Osteocyte (in vitro differentiated cells): ENCODE data around the gene MYRF. TPM values are rescaled to one million over a fixed set of nuclear protein-coding genes. Genes with fewer than 3 reads are reported as not detected.

Source experiments
- DNase-seq: peaks from one replicate; pipeline ENCODE4 v3.0.0; 2021; ENCODE audit warnings: mixed read lengths; ENCODE audit not compliant: unreplicated experiment; ENCODE audit errors: extremely low spot score
- H3K27ac Mint-ChIP-seq: one replicate; pipeline ENCODE4 v1.8.0; 2021; ENCODE audit warnings: mild to moderate bottlenecking, mixed read lengths; ENCODE audit not compliant: unreplicated experiment
- H3K27me3 Mint-ChIP-seq: one replicate; pipeline ENCODE4 v1.8.0; 2021; ENCODE audit warnings: mixed read lengths; ENCODE audit not compliant: unreplicated experiment
- H3K36me3 Mint-ChIP-seq: one replicate; pipeline ENCODE4 v1.8.0; 2021; ENCODE audit warnings: mixed read lengths; ENCODE audit not compliant: unreplicated experiment
- H3K4me1 Mint-ChIP-seq: one replicate; pipeline ENCODE4 v1.8.0; 2021; ENCODE audit warnings: mixed read lengths; ENCODE audit not compliant: unreplicated experiment
- H3K4me3 Mint-ChIP-seq: one replicate; pipeline ENCODE4 v1.8.0; 2021; ENCODE audit warnings: mild to moderate bottlenecking, moderate library complexity, mixed read lengths; ENCODE audit not compliant: unreplicated experiment
- H3K9me3 Mint-ChIP-seq: one replicate; pipeline ENCODE4 v1.8.0; 2021; ENCODE audit warnings: mixed read lengths; ENCODE audit not compliant: unreplicated experiment
- CTCF ChIP-seq: fragments of 200-600 bp; sonication (generic); IDR thresholded peaks from 2 replicates; pipeline ENCODE4 v1.5.0; 2021; ENCODE audit warnings: antibody characterized with exemption, mild to moderate bottlenecking, moderate library complexity
- total RNA-seq: library from RNA; stranded (reverse); gene quantifications from 2 replicates; pipeline ENCODE4 v1.2.1, GENCODE V29; 2021

MYRF gene
- total RNA-seq, 1 donor from 2014 or later, result 0.43 TPM

- Mint-ChIP-seq H3K4me1 (peaks cover 8% of the 10 kb centered on the region), H3K27me3 (no peaks in the 10 kb centered on the region), H3K9me3 (no peaks in the 10 kb centered on the region), H3K36me3 (no peaks in the 10 kb centered on the region), H3K27ac (no peak overlapping the region), H3K4me3 (no peak overlapping the region)
- peak; percentile 89 for DNase-seq
- peak; percentile 86 for TF ChIP-seq CTCF
Measured at GRCh38 chr11:61747192-61747966, 5.1 kb upstream of the MYRF start.

GRCh38 chr11:61747967-61748285 lies 4.5 kb upstream of the MYRF start:
- no peaks in the 10 kb centered on the region for H3K27me3 Mint-ChIP-seq
- no peak overlapping the region for H3K4me3 Mint-ChIP-seq
- TF ChIP-seq CTCF, result peak; percentile 6
- H3K4me1 Mint-ChIP-seq, result peaks cover 8% of the 10 kb centered on the region
- DNase-seq, result no peak
- no peak overlapping the region for H3K27ac Mint-ChIP-seq
- no peaks in the 10 kb centered on the region for H3K9me3 Mint-ChIP-seq
- H3K36me3 Mint-ChIP-seq, result no peaks in the 10 kb centered on the region

- Mint-ChIP-seq H3K36me3 (no peaks in the 10 kb centered on the region), H3K4me3 (no peak overlapping the region), H3K27me3 (no peaks in the 10 kb centered on the region), H3K27ac (no peak overlapping the region), H3K9me3 (no peaks in the 10 kb centered on the region), H3K4me1 (peaks cover 10% of the 10 kb centered on the region)
- no peak for TF ChIP-seq CTCF
- no peak for DNase-seq
Measured at GRCh38 chr11:61749591-61750217, 2.7 kb upstream of the MYRF start.

- no peak for DNase-seq
- H3K4me1 Mint-ChIP-seq, result peaks cover 11% of the 10 kb centered on the region
- H3K27me3 Mint-ChIP-seq, result no peaks in the 10 kb centered on the region
- no peaks in the 10 kb centered on the region for H3K36me3 Mint-ChIP-seq
- H3K4me3 Mint-ChIP-seq, result no peak overlapping the region
- no peak overlapping the region for H3K27ac Mint-ChIP-seq
- no peaks in the 10 kb centered on the region for H3K9me3 Mint-ChIP-seq
- no peak for TF ChIP-seq CTCF
Measured at GRCh38 chr11:61750631-61751273, 1.7 kb upstream of the MYRF start.

GRCh38 chr11:61751384-61751783 lies 1.1 kb upstream of the MYRF start:
- no peak for DNase-seq
- Mint-ChIP-seq H3K36me3 (no peaks in the 10 kb centered on the region), H3K27ac (no peak overlapping the region), H3K9me3 (no peaks in the 10 kb centered on the region), H3K4me3 (no peak overlapping the region), H3K27me3 (no peaks in the 10 kb centered on the region), H3K4me1 (peaks cover 17% of the 10 kb centered on the region)
- TF ChIP-seq CTCF, result no peak
